Left kidney (tissue), 8 donors: ENCODE measurements around the gene UPK3B. TPM values are rescaled to one million over a fixed set of nuclear protein-coding genes. Genes with fewer than 3 reads are reported as not detected.
"Not testable (repeated sequence)": the region's sequence is repeated elsewhere in the genome, so short reads cannot be mapped to it uniquely, and the experiment has no call there.

Experiments used
- DNase-seq: peaks from one replicate; pipeline ENCODE4 v3.0.0-alpha.2; 2013
- long read RNA-seq, 8 donors: transcript quantifications; one replicate each; lab custom pipeline, GENCODE V29; 2026
- polyA plus RNA-seq: library from polyadenylated mRNA; unstranded; fragments of 120-200 nt; gene quantifications from one replicate; pipeline ENCODE4 v1.2.1, GENCODE V29; 2013; ENCODE audit not compliant: insufficient read length

UPK3B gene
- polyA plus RNA-seq, result 1.1 TPM
- long read RNA-seq, donor 1, partial matches to known transcripts, result 0 of 2 reads
- long read RNA-seq, donor 1, other reads (novel, unspliced or antisense), result 0 of 2 reads
- long read RNA-seq, donor 2, result 0 reads
- long read RNA-seq, donor 3, result 0 reads
- long read RNA-seq, donor 4, result 0 reads
- long read RNA-seq, donor 5, result 0 reads
- long read RNA-seq, donor 6, result 0 reads
- long read RNA-seq, donor 7, result 0 reads
- long read RNA-seq, donor 8, result 0 reads

DNA sequence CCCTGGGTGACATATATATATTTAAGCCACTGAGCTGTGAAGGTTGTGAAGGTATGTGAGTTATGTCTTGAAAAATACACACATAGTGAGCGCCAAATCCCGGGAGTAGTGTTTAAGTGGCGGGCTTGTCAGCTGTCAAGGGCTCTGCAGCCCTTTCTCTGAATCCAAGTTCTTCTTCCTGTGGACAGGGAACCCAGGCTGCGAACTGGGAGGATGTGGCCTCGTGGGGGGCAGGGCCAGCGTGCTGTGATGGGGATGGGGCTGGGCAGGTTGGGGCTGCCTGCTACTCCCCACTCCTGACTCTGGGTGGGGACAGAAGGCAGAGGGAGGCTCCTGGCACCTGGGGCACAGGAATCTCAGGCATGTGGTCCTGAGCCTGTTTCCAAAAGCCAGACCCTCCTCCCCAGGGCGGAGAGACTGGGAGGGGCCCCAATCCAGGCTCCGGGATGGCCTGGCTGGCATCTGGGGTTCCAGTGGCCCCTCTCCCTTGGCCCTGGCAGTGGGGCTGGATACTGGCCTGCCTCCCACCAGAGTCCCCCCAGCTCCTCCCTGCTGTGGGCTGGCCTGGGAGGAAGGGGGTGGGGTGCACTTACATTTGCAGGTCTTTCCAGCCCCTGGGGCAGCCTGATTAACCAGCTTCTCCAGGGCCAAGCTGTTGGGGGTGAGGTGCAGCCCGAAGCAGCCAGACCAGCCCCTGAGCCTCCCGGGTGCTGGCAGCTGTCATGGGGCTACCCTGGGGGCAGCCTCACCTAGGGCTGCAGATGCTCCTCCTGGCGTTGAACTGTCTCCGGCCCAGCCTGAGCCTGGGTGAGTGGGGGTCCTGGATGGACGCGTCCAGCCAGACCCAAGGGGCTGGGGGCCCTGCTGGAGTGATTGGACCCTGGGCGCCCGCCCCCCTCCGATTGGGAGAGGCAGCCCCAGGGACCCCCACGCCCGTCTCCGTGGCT is at the start of gene UPK3B:
Gene UPK3B (plus strand): TSS at position 622 of the 947 bp plus-strand sequence. CDS start 101 bp downstream, at position 723.
- no peak for DNase-seq

DNA sequence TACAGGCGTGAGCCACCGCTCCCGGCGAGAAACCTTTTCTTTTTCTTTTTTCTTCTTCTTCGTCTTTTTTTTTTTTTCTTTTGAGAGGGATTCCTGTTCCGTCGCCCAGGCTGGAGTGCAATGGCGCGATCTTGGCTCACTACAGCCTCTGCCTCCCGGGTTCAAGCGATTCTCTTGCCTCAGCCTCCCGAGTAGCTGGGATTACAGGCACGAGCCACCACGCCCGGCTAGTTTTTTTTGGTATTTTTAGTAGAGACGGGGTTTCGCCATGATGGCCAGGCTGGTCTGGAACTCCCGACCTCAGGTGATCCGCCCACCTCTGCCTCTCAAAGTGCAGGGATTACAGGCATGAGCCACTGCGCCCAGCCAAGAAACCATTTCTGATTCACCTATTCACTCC is 49.6 kb upstream of the UPK3B start:
- DNase-seq, result not testable (repeated sequence)

DNA sequence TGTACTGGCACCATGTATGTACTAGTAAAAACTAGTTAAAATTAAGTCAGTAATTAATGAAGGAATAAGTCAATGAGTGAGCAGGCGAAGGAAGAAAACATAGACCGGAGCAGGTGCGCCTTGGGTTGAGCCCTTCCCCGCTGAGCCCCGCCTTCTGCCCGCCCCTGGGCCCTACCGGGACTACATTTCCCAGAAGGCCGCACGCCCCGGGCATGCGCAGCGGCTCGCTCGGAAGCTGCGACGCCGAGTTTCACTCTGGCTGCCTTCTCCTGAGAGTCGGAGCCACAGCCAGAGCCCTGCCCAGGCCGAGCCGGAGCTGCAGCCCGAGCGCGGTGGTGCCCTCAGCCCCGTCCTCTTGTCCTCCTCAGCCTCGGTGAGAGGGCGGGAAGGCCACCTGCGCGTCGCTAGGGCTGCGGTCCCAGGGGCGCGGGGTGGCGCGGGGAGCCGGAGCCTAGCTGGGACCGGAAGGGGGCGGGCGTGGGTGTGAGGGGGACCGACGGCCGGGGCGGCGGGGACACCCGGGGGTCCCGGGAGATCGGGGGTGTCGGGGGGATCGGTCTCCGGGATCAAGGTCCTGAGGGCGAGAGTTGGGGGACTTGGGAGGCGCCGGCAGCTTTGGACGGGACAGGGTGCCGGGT is 48.8 kb upstream of the UPK3B start, which contains the start of gene DTX2:
Gene DTX2 (plus strand): TSS at position 246 of the 638 bp plus-strand sequence. CDS start 18,801 bp downstream, outside the sequence.
- DNase-seq, result not testable (repeated sequence)

DNA sequence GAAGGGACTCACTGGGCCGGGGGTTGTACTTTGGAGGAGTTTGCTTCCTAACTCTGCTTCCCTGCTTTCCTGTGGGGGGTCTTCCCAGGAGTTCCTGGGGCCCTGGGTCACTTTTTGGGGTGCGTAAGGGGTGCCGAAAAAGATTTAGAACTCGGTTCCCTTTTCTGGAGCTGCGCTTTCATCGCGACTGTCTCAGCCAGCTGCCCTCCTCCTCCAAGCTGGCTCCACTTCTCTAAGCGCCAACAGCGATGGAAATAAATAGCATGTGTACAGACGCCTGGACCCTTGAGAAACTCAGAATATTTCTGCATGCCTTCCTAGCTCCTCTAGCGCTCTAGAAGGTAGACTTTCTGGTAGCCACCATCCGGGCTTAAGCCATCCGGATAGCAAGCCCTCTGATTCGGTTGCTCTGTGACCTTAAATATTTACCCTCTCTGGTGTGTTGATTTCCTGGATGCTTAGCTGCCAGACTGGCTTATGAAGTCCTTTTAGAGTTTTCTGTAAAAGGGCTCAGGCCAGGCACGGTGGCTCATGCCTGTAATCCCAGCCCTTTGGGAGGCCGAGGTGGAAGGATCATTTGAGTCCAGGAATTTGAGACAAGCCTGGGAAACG is 48.0 kb upstream of the UPK3B start:
- DNase-seq, result not testable (repeated sequence)

DNA sequence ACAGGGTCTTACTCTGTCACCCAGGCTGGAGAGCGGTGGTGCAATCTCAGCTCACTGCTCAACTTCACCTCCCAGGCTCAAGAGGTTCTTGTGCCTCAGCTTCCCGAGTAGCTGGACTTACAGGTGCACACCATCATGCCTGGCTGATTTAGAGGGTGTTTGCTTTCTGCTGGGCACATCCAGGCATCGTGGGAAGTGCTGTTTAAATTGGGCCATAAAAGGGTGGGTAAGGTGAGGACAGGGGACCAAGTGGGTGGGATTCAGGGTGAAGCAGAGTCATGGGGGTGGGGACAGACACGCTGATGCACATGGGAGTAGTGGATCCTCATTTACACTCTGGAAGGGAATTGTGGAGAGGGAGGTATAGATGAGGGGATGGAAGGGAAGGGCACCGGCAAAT is 45.4 kb upstream of the UPK3B start:
- DNase-seq, result not testable (repeated sequence)

DNA sequence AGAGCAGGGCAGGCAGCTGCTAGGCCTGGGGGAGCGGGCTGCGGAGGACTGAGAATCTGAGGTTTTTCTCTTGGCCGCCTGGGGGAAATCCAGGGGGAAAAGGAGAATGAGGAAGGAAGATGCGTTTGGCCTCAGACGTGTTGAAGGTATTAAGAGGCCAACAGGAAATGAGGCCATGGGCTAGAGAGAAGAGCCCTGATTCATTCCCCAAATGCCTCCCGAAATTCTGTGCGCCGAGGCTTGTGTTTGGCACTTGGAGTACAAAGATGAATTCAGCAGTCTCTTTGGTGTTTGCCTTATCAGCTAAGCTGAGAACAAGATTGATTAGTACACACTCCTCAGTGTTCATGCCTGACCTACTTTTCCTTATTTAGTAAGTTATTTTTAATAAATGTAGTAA is 44.4 kb upstream of the UPK3B start:
- DNase-seq, result not testable (repeated sequence)

DNA sequence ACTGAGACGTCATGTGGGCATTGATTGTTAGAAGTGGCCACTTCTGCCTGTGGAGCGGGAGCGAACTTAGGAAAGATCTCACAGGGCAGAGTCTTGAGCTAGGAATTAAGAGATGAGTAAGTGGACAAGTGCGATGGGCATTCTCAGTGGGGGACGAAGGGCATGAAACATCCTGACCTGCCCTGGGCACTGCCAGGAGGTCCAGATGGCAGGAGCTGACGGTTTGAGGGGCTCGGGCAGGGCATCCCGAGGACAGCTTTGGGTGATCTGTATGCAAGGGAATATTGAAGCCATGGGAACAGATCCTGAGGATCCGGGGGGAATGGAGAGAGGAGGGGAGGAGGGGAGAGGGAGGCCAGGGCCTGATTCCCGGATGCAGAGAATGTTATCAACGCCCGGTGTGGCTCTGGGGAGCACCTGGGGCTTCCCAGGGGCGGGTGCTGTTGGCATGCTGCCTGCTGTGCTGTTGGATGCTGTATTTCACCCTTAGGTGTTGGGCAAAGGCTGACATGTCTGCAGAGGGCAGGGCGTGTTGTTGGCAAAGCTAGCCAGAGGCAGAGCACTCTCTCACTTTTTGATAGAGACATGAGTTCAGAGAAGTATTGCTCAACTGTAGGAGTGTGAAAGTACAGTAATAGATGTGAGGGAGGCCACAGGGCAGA is 42.5 kb upstream of the UPK3B start:
- DNase-seq, result not testable (repeated sequence)

DNA sequence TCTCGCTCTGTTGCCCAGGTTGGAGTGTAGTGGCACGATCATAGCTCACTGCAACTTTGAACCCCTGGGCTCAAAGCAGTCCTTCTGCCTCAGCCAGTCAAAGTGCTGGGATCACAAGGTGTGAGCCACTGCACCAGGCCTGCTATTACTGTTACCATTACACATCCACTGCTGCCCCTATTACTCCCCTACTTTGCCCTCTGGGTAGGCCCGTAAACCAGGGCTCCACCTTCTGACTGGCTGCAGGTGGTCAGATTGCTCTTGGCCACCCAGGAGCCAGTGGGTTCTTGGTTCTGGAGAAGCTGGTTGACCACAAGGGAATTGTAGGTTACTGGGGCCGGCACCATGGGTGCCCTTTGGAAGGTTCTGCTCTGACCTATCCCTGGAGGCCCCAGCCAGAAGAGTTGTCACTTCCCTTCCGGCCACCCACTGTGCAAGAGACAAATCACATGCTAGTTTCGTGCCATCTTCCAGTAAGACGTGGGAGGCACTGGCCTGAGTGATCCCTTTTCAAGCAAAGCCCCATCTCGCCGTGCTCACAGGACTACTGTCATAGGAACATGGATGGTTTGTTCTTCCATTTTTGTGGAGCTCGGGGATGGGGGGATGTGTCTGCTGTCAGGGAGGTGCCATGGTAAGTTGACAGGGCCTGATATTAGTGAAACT is 38.7 kb upstream of the UPK3B start:
- not testable (repeated sequence) for DNase-seq

DNA sequence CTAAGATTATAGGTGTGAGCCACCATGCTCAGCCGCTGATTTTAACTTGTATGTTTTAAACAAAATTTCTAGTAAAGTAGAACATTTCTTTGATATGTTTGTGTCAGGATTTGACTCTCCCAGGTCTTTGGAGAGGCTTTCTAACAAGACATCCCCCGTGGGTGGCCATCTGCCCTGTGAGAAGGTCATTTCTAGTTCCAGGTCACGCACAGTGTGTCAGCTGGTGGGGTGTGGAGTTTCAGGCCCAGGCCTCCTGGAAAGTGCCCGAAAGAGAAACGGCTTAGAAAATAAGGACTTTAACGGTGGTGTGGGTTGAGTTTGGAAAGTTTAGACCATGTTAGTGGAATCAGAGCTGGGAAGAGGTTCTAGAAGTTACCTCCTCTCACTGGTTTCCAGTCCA is 37.3 kb upstream of the UPK3B start:
- DNase-seq, result not testable (repeated sequence)

DNA sequence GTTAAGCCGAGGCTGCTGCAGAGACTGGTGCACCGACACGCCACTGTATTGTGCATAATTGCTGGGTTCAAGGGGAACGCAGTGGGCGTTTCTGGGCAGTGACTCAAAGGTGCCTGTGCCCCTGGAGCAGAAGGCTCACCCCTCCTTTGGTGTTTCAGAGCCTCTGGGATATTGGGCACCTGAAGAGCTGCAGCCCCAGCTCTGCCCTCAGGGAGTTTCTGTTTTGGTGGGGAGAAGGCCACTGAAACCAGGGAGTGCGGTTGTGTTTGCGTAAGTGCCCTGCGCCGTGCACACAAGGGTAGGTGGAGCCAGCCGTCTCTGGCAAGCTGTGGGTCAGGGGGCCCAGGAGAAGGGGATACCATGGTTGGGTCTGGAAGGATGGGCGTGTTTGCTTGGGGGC is 34.1 kb upstream of the UPK3B start:
- not testable (repeated sequence) for DNase-seq

DNA sequence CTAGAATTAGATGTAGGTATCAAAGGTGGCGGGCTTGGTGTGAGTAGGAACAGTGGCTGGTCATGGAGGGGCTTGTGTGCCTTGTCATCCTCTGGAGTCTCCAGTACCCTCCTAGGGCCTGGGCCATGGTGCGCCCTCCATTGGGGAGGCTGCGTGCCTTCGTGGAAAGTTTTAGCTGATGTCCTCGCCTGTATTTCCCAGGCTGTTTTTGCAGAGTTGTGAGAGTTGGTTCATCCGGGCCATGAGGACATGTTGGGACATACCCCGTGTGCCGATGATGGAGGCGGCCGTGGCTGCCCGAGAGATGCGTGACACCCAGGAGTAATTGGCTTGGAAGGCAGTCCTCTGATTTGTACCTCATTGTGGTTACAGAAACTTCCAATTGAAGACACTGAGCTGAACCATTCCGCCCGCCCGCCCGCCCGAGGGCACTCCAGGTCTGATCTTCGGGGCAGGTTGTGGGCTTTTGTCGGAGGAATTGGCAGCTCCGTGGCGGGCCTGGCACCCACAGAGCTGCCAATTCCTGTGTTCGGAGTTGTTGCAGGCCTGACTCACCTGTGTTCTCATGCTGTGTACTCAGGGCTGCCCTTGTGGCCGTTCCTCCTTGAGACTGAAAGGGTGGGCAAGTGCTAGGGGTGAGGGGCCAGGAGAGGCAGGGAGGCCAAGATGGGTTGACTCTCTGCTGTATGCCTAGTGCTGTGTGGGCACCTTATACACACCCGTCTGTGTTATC is 33.4 kb upstream of the UPK3B start:
- not testable (repeated sequence) for DNase-seq

DNA sequence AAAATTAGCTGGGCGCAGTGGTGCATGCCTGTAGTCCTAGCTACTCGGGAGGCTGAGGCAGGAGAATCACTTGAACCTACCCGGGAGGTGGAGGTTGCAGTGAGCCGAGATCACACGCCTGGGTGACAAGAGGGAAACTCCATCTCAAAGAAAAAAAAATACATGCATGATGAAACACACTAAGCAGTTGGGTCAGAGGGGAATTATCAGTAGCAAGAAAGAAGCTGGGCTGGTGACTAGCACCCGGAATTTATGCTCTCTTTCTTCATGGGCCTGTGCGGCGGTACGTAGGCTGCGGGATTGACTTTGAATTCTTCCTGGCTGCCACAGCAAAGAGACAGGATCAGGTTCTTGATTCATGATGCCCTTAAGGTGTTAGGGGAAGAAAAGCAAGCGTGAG is 30.7 kb upstream of the UPK3B start:
- DNase-seq, result not testable (repeated sequence)

DNA sequence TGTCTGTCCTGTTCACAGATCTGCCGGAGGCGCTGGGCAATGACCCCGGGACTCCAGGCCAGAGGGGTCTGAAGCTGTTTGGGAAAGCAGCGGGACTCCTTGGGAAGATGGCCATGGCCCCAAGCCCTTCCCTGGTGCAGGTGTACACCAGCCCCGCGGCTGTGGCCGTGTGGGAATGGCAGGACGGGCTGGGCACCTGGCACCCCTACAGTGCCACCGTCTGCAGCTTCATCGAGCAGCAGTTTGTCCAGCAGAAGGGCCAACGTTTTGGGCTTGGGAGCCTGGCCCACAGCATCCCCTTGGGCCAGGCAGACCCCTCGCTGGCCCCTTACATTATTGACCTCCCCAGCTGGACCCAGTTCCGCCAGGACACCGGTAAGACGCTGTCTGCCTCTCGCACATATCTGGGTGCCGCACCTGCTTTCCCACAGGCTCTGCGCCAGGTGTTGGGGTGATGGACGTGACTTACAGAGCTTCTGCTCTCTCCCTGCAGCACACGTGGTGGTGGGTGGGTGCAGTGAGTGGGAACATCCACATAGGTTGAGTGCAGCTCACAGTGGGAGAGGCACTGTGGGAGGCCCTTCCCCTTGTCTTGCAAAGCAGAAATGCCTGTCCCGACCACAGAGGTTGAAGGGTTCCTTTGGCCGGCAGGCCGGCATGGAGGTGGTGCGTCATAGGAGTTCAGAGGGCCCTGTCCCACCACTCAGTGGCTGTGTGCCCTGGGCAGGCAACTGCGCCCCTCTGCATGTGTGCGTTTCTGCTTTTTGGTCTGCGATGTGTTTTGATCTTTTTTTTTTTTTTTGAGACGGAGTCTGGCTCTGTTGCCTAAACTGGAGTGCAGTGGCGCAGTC is 29.7 kb upstream of the UPK3B start:
- DNase-seq, result not testable (repeated sequence)

DNA sequence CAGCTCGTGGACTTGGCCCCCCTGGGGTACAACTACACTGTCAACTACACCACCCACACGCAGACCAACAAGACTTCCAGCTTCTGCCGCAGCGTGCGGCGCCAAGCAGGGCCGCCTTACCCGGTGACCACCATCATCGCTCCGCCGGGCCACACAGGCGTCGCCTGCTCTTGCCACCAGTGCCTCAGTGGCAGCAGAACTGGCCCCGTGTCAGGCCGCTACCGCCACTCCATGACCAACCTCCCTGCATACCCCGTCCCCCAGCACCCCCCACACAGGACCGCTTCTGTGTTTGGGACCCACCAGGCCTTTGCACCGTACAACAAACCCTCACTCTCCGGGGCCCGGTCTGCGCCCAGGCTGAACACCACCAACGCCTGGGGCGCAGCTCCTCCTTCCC is 27.7 kb upstream of the UPK3B start:
- DNase-seq, result not testable (repeated sequence)

DNA sequence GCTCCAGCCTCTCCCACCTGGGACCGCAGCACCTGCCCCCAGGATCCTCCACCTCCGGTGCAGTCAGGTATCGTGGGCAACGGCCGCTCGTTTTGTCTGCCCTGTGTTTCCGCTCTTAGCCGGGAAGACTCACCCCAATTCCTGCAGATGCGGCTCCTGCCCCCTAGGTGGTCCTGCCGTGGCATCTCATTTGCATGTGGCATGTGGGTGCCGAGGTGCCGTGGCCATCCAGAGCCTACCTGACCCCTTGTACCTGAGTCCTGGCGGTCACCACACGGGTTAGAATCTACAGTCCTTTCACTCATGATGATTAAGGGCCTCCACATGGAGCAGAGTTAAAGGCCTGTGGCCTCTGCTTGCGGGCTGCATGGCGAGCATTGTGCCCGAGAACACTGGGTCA is 27.3 kb upstream of the UPK3B start:
- not testable (repeated sequence) for DNase-seq

DNA sequence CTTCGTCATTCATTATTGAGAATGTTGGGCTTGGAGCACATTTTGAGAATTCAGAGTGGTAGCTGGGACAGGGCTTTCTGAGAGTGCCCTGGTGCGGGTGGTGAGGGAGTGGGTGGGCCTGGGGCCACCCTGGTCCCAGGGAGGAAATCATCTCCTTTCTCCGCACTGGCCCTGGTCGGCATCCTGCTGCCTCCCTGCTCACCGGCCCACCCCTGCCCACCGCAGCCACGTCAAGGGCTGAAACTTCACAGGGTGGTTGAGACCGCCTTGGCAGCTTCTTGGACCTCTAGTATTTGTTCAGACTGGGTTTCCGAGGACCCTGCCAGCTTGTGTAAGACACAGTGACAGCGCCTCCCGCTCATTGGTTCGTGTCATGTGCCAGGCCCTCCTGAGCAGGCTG is 25.9 kb upstream of the UPK3B start:
- DNase-seq, result not testable (repeated sequence)

DNA sequence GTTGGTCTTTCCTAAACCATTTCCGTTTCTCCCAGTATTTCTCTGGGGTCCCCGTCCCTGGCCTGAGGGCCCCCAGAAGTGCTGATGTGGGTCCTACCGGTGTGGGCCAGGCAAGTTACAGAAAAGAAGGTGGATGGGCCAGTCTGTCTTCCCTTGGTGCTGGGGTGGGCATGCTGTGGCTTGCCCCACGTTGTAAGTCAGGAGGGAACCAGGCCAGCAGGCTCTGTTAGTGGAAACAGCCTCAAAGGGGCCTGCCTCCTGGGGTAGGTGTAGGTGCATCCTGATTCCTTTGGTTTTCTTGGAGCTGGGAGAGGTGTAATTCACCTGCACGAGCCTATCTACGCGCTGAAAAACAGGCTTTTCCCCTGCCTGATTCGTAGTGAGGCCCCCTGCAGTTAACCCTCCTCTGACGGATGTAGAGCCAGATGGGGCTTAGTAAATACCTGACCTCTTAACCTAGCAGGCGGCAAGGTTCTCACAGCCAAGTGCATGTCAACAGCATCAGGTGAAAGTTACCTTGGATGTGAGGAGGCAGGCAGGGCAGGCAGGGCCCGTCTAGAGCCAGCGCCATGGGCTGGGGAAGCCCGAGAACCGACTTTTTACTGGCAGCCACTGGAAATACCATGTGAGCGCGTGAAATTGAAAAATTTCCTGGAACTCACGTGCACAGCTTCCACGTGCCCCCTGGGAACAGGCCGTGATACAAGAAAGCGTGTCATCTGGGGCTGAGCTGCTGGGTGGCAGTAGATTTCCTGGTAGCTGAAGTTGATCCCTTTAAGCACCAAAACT is 24.3 kb upstream of the UPK3B start:
- DNase-seq, result not testable (repeated sequence)

DNA sequence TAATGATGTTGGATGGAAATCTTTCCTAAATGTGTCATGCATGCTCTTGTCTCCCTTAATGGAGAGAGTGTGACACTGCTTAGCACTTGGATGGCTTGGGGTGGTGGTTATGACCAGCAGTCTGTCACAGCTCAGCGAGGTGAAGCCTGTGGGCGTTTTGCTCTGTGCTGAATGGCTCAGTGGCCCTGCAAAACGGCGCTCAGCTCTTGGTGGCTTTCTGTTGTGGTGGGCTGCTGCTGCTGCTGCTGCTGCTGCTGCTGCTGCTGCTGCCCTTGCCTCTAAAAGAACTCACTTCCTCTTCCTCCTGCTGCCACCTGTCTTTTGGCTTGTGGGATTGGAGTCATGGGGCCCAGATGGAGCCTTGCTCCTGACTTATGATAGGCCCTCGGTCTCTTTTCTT is 23.7 kb upstream of the UPK3B start:
- not testable (repeated sequence) for DNase-seq
